ENCODE results near the gene RPTOR.
A peak's percentile ranks its signal among the peaks of the same experiment; 100 is the strongest.

RPTOR gene

GRCh38 chr17:80822700-80823410 is 278.2 kb downstream of the RPTOR start:
- no peak for DNase-seq

GRCh38 chr17:80824549-80825470 is 280.2 kb downstream of the RPTOR start:
- no peak for DNase-seq

GRCh38 chr17:80825471-80826345 is 281.1 kb downstream of the RPTOR start:
- no peak for DNase-seq

- DNase-seq, result no peak
Observed at GRCh38 chr17:80826346-80826954, 281.8 kb downstream of the RPTOR start.

GRCh38 chr17:80826955-80827645 is 282.5 kb downstream of the RPTOR start:
- no peak for DNase-seq

- DNase-seq, result peak; percentile 74
Observed at GRCh38 chr17:80827646-80828643, 283.3 kb downstream of the RPTOR start.

- DNase-seq, result no peak
Observed at GRCh38 chr17:80829166-80829813, 284.7 kb downstream of the RPTOR start.

- no peak for DNase-seq
Observed at GRCh38 chr17:80830020-80830780, 285.6 kb downstream of the RPTOR start.

- no peak for DNase-seq
Observed at GRCh38 chr17:80831491-80831890, 286.9 kb downstream of the RPTOR start.

- peak; percentile 84 for DNase-seq
Observed at GRCh38 chr17:80832266-80832676, 287.6 kb downstream of the RPTOR start.

- DNase-seq, result peak; percentile 96
Observed at GRCh38 chr17:80832888-80833583, 288.4 kb downstream of the RPTOR start.

GRCh38 chr17:80833952-80834892 is 289.6 kb downstream of the RPTOR start:
- DNase-seq, result no peak

GRCh38 chr17:80834893-80835275 is 290.2 kb downstream of the RPTOR start:
- DNase-seq, result no peak

GRCh38 chr17:80835816-80836657 is 291.4 kb downstream of the RPTOR start:
- DNase-seq, result no peak

- no peak for DNase-seq
Observed at GRCh38 chr17:80836658-80836965, 292.0 kb downstream of the RPTOR start.

- no peak for DNase-seq
Observed at GRCh38 chr17:80836971-80837481, 292.4 kb downstream of the RPTOR start.

All from NCI-H510A treated with DMSO at 0.1 percent for 48 hours (cell line).